Measurements from ENCODE around the gene YPEL5. TPM values are rescaled to one million over a fixed set of nuclear protein-coding genes. Genes with fewer than 3 reads are reported as not detected.

Gene YPEL5
- total RNA-seq, 1 experiment from 2014 or later = 27.3 TPM

DNA sequence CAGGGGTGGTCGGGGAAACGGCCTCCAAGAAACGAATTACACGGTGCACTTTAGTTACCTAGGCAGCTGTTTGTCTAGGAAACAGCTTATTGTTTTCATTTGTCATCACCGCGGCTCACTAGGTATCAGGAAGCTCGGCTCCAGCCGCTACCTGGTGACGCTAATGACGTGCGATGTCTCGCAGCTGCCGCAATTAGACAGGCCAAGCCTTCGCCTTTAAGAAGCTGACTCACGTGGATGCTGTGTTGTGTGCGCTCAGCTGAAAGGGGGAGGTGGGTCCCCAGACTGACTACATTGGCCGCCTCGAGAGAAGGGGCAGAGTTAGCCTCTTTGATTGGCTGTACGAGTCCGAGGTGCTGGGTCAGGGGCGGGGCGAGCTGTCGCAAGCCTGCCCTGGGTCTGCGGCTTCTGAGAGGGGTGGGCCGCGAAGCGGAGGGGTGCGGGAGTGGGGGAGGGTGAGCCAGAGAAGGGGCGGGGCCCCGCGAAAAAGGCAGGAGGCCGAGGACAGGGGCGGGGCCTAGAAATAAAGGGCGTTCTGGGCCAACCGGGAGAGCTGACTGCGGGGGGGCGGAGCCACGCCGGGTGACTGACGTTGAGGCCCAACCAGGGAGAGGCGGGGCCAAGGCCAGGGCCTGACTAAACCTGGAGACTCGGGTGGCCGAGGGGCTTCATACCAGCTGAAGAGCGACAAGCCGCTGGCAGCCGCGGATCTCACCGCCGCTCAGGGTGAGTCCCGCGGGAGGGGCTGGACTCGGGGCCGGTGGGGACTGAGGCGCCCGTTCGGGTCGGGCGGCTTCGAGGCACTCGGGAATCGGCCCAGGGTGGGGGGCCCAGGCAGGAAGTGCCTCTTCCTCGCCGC is at the start of gene YPEL5 (continued):
- TF ChIP-seq, protein P1, sequence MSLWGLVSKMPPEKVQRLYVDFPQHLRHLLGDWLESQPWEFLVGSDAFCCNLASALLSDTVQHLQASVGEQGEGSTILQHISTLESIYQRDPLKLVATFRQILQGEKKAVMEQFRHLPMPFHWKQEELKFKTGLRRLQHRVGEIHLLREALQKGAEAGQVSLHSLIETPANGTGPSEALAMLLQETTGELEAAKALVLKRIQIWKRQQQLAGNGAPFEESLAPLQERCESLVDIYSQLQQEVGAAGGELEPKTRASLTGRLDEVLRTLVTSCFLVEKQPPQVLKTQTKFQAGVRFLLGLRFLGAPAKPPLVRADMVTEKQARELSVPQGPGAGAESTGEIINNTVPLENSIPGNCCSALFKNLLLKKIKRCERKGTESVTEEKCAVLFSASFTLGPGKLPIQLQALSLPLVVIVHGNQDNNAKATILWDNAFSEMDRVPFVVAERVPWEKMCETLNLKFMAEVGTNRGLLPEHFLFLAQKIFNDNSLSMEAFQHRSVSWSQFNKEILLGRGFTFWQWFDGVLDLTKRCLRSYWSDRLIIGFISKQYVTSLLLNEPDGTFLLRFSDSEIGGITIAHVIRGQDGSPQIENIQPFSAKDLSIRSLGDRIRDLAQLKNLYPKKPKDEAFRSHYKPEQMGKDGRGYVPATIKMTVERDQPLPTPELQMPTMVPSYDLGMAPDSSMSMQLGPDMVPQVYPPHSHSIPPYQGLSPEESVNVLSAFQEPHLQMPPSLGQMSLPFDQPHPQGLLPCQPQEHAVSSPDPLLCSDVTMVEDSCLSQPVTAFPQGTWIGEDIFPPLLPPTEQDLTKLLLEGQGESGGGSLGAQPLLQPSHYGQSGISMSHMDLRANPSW (CRISPR knock-in tag; conservative IDR thresholded peaks at IDR 0.05; ENCODE audit: low read depth) = no peak
- peak; percentile 62 for TF ChIP-seq USF2 (CRISPR knock-in tag; IDR thresholded peaks at IDR 0.05)
- TF ChIP-seq, protein P2, sequence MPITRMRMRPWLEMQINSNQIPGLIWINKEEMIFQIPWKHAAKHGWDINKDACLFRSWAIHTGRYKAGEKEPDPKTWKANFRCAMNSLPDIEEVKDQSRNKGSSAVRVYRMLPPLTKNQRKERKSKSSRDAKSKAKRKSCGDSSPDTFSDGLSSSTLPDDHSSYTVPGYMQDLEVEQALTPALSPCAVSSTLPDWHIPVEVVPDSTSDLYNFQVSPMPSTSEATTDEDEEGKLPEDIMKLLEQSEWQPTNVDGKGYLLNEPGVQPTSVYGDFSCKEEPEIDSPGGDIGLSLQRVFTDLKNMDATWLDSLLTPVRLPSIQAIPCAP (CRISPR knock-in tag; IDR thresholded peaks at IDR 0.05) = no peak
- TF ChIP-seq ETV6 (CRISPR knock-in tag; IDR thresholded peaks at IDR 0.05) = peak; percentile 75
- no peak for TF ChIP-seq ZNF232 (CRISPR knock-in tag; IDR thresholded peaks at IDR 0.05)
- no peak for TF ChIP-seq CBFB (CRISPR knock-in tag; IDR thresholded peaks at IDR 0.05; ENCODE audit: low read depth)
- TF ChIP-seq ZNF416 (CRISPR knock-in tag; IDR thresholded peaks at IDR 0.05) = no peak
- TF ChIP-seq USF1 (CRISPR knock-in tag; IDR thresholded peaks at IDR 0.05) = peak; percentile 55
- TF ChIP-seq MAX (CRISPR knock-in tag; IDR thresholded peaks at IDR 0.05) = peak; percentile 96
- TF ChIP-seq, protein P3, sequence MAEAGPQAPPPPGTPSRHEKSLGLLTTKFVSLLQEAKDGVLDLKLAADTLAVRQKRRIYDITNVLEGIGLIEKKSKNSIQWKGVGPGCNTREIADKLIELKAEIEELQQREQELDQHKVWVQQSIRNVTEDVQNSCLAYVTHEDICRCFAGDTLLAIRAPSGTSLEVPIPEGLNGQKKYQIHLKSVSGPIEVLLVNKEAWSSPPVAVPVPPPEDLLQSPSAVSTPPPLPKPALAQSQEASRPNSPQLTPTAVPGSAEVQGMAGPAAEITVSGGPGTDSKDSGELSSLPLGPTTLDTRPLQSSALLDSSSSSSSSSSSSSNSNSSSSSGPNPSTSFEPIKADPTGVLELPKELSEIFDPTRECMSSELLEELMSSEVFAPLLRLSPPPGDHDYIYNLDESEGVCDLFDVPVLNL (CRISPR knock-in tag; IDR thresholded peaks at IDR 0.05; ENCODE audit: borderline replicate concordance, low read depth) = no peak
- TF ChIP-seq PRRX2 (CRISPR knock-in tag; IDR thresholded peaks at IDR 0.05) = no peak
- no peak for TF ChIP-seq HMGXB4 (CRISPR knock-in tag; IDR thresholded peaks at IDR 0.05)
- TF ChIP-seq ZNF396 (CRISPR knock-in tag; IDR thresholded peaks at IDR 0.05; ENCODE audit: borderline replicate concordance) = no peak
- peak; percentile 61; the same call in 1 of the 2 replicates for TF ChIP-seq GABPB1 (CRISPR knock-in tag; IDR thresholded peaks at IDR 0.05)
- TF ChIP-seq ZNF317 (CRISPR knock-in tag; IDR thresholded peaks at IDR 0.05; ENCODE audit: borderline replicate concordance, low read depth) = no peak
- no peak for TF ChIP-seq ZBTB21 (CRISPR knock-in tag; IDR thresholded peaks at IDR 0.05; ENCODE audit: borderline replicate concordance)
- TF ChIP-seq TEAD1 (CRISPR knock-in tag; IDR thresholded peaks at IDR 0.05) = peak; percentile 61; the same call in 1 of the 2 replicates

Measured in WTC11 (cell line).